Right lobe of liver (tissue), 4 donors: ENCODE data around the gene TMEM38B.

Source experiments
- CTCF ChIP-seq, 4 donors: fragments of 200-600 bp in 3 of 4; fragments of 450-650 bp in 1 of 4; IDR thresholded peaks; one replicate each; pipeline versions ENCODE4 v1.5.1 to v1.8.0; 2016 to 2022; ENCODE audit warnings: antibody characterized with exemption in 4 of 4, mild to moderate bottlenecking in 2 of 4
- POLR2A ChIP-seq: fragments of 450-650 bp; IDR thresholded peaks from one replicate; pipeline ENCODE4 v1.6.1; 2017; ENCODE audit warnings: antibody characterized with exemption, mild to moderate bottlenecking
- donor health status: DM: no; HTN: no; CAD: no.
- donor health status: DM: no; HTN: no; CAD: no.
- donor health status: DM: no; HTN: yes; CAD: no.

- TF ChIP-seq CTCF (IDR thresholded peaks at IDR 0.05), result no peak
- no peak for TF ChIP-seq POLR2A
These were observed 6.8 kb downstream of the TMEM38B start for GRCh38 chr9:105701145-105701544.
